Peyer's patch (tissue), 4 donors: ENCODE data around the gene PSAT1. TPM values are rescaled to one million over a fixed set of nuclear protein-coding genes. Genes with fewer than 3 reads are reported as not detected.

Source experiments
- DNase-seq, 3 donors: peaks; one replicate each; pipeline ENCODE4 v3.0.0-alpha.2; 2017 to 2019
- H3K27ac ChIP-seq, 4 donors: fragments of 200-600 bp; sonication (generic); one replicate each; pipeline ENCODE4 v1.5.1; 2016 to 2019
- H3K27me3 ChIP-seq, 2 donors: fragments of 200-600 bp; sonication (generic); one replicate each; pipeline ENCODE4 v1.5.1; 2019
- H3K36me3 ChIP-seq, 3 donors: fragments of 200-600 bp; sonication (generic); one replicate each; pipeline ENCODE4 v1.5.1; 2016 to 2019
- H3K4me1 ChIP-seq, 4 donors: fragments of 200-600 bp; sonication (generic); one replicate each; pipeline ENCODE4 v1.5.1; 2016 to 2019
- H3K4me3 ChIP-seq, 4 donors: fragments of 200-600 bp; sonication (generic); 1 replicate in 3 of 4; 2 replicates in 1 of 4; pipeline ENCODE4 v1.5.1; 2016 to 2019; ENCODE audit warnings: mild to moderate bottlenecking in 1 of 4
- H3K9me3 ChIP-seq, 4 donors: fragments of 200-600 bp; sonication (generic); one replicate each; pipeline ENCODE4 v1.5.1; 2016 to 2019; ENCODE audit warnings: mild to moderate bottlenecking in 1 of 4
- CTCF ChIP-seq, 6 experiments: fragments of 450-650 bp in 4 of 6; fragments of 200-600 bp in 2 of 6; sonication (generic) in 1 of 6; IDR thresholded peaks; one replicate each; pipeline ENCODE4 v1.5.1; 2017 to 2019; ENCODE audit warnings: antibody characterized with exemption in 6 of 6, mild to moderate bottlenecking in 3 of 6, moderate library complexity in 1 of 6
- POLR2A ChIP-seq, 2 donors: fragments of 450-650 bp; IDR thresholded peaks; one replicate each; pipeline ENCODE4 v1.5.1; 2017; ENCODE audit warnings: antibody characterized with exemption in 2 of 2, mild to moderate bottlenecking in 2 of 2, moderate library complexity in 2 of 2
- total RNA-seq, 4 donors: library from RNA; depleted of rRNA; stranded (reverse); fragments of >200 nt; gene quantifications; one replicate each; pipeline ENCODE4 v1.1.0, GENCODE V29; 2016

PSAT1 gene
- total RNA-seq, 4 donors from 2014 or later, result 1.0 to 2.4 (median 1.7) TPM

GRCh38 chr9:78288214-78288892, 8.6 kb upstream of the PSAT1 start:
- TF ChIP-seq POLR2A (IDR thresholded peaks at IDR 0.05), result no peak
- no peak for TF ChIP-seq CTCF (IDR thresholded peaks at IDR 0.05)
- Histone ChIP-seq H3K27ac (no peak overlapping the region), H3K4me3 (no peak overlapping the region), H3K36me3 (no peaks in the 10 kb centered on the region), H3K27me3 (no peaks in the 10 kb centered on the region), H3K9me3 (no peaks in the 10 kb centered on the region), H3K4me1 (no peaks in the 10 kb centered on the region)
- DNase-seq, result no peak

- H3K27me3 ChIP-seq, result no peaks in the 10 kb centered on the region
- no peaks in the 10 kb centered on the region for H3K4me1 ChIP-seq
- TF ChIP-seq POLR2A (IDR thresholded peaks at IDR 0.05) (no peak), CTCF (IDR thresholded peaks at IDR 0.05) (no peak)
- no peaks in the 10 kb centered on the region for H3K36me3 ChIP-seq
- H3K4me3 ChIP-seq, result no peak overlapping the region
- H3K27ac ChIP-seq, result no peak overlapping the region
- no peak for DNase-seq
- H3K9me3 ChIP-seq, result no peaks in the 10 kb centered on the region
These were observed 7.5 kb upstream of the PSAT1 start for GRCh38 chr9:78289474-78289873.

GRCh38 chr9:78291240-78291925, 5.5 kb upstream of the PSAT1 start:
- TF ChIP-seq POLR2A (IDR thresholded peaks at IDR 0.05) (no peak), CTCF (IDR thresholded peaks at IDR 0.05) (no peak)
- no peaks in the 10 kb centered on the region for H3K27me3 ChIP-seq
- H3K36me3 ChIP-seq, result no peaks in the 10 kb centered on the region
- no peak overlapping the region for H3K27ac ChIP-seq
- H3K4me3 ChIP-seq, result no peak overlapping the region
- no peaks in the 10 kb centered on the region for H3K9me3 ChIP-seq
- H3K4me1 ChIP-seq, result peaks cover 0 to 4% (median 0%) of the 10 kb centered on the region in 4 donors
- DNase-seq, result no peak

GRCh38 chr9:78292026-78292425, 4.9 kb upstream of the PSAT1 start:
- Histone ChIP-seq H3K9me3 (no peaks in the 10 kb centered on the region), H3K27me3 (no peaks in the 10 kb centered on the region), H3K36me3 (no peaks in the 10 kb centered on the region), H3K4me1 (peaks cover 0 to 9% (median 0%) of the 10 kb centered on the region in 4 donors), H3K4me3 (no peak overlapping the region), H3K27ac (no peak overlapping the region)
- TF ChIP-seq CTCF (IDR thresholded peaks at IDR 0.05) (no peak), POLR2A (IDR thresholded peaks at IDR 0.05) (no peak)
- no peak for DNase-seq

GRCh38 chr9:78292716-78293497, 4.0 kb upstream of the PSAT1 start:
- H3K27ac ChIP-seq, result no peak overlapping the region
- H3K4me3 ChIP-seq, result no peak overlapping the region
- H3K27me3 ChIP-seq, result no peaks in the 10 kb centered on the region
- H3K4me1 ChIP-seq, result peaks cover 0 to 16% (median 4%) of the 10 kb centered on the region in 4 donors
- TF ChIP-seq POLR2A (IDR thresholded peaks at IDR 0.05), result no peak
- no peak for TF ChIP-seq CTCF (IDR thresholded peaks at IDR 0.05)
- H3K36me3 ChIP-seq, result no peaks in the 10 kb centered on the region
- H3K9me3 ChIP-seq, result no peaks in the 10 kb centered on the region
- no peak for DNase-seq
